ENCODE data around the gene SPTB.
"Not testable (repeated sequence)": the region's sequence is repeated elsewhere in the genome, so short reads cannot be mapped to it uniquely, and the experiment has no call there.

SPTB gene

DNA sequence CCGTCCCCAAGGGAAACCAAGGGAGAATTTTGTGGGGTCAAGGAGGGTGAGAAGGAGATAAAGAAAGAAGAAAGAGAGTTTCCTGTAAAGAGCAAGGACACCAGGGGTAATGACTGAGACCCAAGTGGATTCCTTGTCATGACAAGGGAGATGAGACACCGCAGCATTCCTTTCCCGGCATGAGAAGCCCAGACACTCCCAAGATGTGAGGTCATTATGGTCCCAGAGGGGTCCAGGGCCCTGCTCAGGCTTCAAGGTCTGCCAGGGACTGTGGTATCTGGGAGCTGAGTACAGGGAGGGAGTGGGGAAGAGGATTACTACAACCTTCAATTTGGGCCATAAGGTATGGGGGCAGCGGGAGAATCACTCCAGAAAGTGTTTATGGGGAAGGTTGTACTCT lies 58.1 kb downstream of the SPTB start:
- DNase-seq (ENCODE audit: low read depth in 2 of 2), result no peak

DNA sequence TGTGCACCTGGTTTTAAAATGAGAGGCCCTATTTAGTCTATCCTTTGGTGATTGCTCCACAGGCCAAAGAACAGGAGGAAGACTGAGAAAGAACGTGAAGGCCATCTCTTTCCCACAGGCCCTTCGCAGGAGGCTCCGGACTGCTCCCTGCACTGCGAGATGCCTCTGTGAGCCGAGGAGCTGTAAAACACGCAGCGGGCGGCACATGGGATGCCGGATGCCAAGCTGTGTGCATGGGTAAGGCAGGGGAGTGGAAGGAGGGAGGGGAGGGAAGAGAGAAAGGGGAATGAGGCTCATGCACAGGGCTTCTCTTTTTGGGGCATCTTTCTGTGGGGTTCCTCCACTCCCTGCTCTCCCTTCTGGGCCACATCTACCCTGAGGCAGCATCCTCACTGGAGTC lies 61.6 kb downstream of the SPTB start:
- DNase-seq (ENCODE audit: low read depth in 2 of 2), result no peak

GRCh38 chr14:64817631-64818030 lies 62.1 kb downstream of the SPTB start:
- no peak for DNase-seq (ENCODE audit: low read depth in 2 of 2)

- no peak for DNase-seq (ENCODE audit: low read depth in 2 of 2)
Observed at GRCh38 chr14:64816221-64816783, 63.4 kb downstream of the SPTB start.

DNA sequence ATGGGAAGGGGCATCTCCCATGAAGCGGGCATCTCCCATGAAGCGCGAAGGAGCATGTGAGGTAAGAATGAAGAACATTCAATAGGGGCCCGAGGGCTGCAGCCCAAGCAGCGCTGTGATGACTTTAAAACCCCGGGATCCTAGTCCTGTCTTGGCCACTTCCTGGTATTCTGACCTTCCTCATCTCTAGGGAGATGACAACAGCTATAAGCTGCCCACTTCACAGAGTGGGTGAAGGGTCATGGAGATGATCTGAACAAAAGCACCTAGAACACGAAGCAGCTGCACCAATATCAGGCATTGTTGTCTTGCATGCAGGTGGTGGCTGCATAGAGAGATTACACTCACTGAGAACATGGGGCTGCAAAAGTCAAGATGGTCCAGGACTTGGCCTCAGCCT lies 64.5 kb downstream of the SPTB start:
- DNase-seq (ENCODE audit: low read depth in 2 of 2), result no peak

- DNase-seq (ENCODE audit: low read depth in 2 of 2), result peak; percentile 11 to 12
Observed at GRCh38 chr14:64812412-64812811, 67.3 kb downstream of the SPTB start.

- DNase-seq (ENCODE audit: low read depth in 2 of 2), result no peak
Observed at GRCh38 chr14:64811676-64812075, 68.0 kb downstream of the SPTB start.

- no peak for DNase-seq (ENCODE audit: low read depth in 2 of 2)
Observed at GRCh38 chr14:64808449-64808848, 71.3 kb downstream of the SPTB start.

DNA sequence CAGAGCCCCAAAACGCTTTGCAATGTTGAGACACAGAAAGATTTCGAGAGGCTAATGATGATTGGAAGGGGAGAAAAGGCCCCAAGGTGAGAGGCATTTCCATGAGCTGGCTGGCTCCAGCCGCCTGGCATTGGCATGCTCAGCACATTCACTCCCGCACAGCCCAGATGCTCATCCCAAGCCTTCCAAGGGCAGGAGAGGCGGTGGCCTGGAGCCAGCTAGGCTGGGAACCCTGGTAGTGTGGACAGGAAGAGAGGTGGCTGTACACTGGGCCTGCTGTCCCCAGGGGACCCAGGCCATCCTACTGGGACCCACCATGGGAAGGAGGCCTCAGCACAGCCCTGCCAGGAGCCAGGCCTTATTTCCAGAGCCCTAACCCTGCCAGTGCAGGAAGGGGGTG lies 72.2 kb downstream of the SPTB start:
- no peak for DNase-seq (ENCODE audit: low read depth in 2 of 2)

DNA sequence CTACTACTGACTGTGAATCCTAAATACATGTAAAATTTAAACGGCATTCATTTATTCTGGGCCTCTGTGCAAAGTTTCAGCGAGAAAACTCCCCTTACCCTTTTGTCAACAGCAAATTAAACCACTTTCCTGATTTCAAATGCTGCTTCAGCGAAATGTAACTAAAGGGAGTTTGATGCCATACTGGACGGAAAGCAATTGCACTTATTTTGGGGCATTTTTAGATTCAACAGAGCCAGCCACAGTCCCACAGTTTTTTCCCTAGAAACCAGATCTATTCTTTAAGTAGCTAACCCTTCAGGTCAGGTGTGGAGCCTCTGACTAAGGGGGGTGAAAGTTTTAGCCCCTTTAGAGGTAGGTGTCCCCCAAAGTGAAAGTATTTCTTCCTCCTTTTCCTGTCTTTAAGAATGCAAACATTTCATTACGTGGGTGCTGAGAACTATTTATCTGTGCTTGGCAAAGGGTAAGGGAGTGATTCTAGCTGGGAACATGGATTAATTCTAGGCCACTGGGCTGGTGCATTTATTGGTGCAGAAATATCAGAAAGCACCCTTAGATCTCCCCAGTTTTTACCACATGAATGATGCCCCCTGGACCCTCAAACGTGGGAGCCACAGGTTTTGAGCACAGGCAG lies 72.7 kb downstream of the SPTB start:
- no peak for DNase-seq (ENCODE audit: low read depth in 2 of 2)

DNA sequence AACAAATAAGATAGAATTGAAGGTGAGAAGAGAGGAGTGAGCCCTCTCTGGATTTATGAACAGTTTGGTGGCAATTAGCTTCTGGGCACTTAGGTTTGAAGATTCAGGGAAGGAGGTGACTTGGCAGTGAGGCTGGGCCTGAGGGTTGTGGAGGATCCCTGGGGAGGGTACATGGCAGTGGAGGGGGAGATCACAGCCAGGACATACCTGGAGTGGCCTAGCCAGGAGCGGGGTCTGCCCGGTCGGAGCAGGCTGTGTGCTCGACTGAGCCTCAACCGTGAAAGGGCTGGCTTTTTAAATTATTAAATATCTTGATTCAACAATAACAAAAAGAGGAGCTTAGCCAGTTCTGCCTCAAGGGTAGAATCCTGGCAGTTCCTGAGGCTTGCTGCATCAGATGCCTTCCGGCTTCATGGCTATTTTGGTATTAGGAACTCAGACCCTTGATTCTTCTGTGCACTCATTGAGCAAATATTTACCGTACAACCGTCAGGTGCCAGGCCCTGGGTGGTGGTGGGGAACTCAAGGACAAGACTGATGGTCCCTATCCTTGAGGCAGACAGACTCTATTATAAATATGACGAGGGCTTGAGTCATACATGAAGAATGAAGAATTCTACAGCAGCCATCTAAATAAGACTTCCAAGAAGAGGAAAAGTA lies 73.4 kb downstream of the SPTB start:
- no peak for DNase-seq (ENCODE audit: low read depth in 2 of 2)

DNA sequence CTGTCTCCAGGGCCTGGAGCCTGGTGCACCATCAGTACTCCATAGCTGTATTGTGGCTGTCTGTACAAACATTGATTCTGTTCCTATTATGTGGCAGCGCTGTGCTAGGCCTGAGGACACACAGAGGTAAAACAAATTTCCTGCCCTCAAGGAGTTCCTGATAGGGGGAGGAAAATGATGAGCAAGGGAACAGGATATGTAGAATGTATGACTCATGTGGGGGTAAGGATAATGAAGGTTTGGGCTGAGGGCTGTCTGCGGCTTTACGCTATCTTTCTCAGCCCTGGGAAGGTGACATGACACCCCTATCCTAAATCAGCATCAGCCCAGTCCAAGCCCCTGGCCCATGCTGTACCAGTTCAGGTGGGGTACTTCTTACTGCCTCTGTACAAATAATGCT lies 74.1 kb downstream of the SPTB start:
- DNase-seq (ENCODE audit: low read depth in 2 of 2), result not testable (repeated sequence)

GRCh38 chr14:64804754-64805260 lies 74.9 kb downstream of the SPTB start:
- DNase-seq (ENCODE audit: low read depth in 2 of 2), result no peak

DNA sequence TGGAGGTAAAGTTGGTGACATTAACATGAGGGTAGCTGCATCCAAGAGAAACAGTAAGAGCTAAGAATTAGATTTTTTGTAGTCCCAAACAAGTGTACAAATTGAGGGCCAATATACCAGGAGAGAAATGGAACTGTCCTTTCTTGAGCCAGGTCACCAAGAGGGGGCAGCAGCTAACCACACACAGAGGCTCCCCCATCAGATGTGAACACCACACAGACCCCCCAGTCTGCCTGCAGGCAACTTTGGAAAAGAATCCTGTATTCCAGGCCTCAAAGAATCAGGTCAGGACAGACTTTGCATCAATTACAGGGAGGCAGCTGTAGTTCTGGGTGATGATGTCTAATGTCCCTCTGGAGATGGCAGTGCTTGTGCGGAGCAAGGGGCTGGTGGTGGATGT lies 77.9 kb downstream of the SPTB start:
- DNase-seq (ENCODE audit: low read depth in 2 of 2), result no peak

DNA sequence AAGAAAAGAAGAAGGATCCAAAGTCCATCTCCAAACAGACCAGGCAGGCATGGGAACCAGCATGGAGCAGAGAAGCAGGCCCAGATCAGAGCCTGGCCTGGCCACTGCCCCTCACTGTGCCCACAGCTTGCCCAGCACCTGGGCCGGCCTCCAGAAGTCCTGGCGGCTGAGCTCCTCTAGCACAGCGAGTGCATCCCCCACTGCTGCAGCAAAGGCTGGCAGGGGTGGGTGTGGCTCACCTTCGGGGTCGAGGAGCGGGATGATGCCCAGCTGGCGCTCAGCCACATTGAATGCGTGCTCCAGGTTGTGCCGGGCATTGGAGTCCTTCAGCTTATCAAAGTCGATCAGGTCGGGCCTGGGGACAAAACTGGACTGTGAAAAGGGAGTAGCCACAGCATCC lies 78.7 kb downstream of the SPTB start:
- no peak for DNase-seq (ENCODE audit: low read depth in 2 of 2)

- peak in 1 of 2 donors; percentile 6 for DNase-seq (ENCODE audit: low read depth in 2 of 2)
Observed at GRCh38 chr14:64800000-64800399, 79.7 kb downstream of the SPTB start.

DNA sequence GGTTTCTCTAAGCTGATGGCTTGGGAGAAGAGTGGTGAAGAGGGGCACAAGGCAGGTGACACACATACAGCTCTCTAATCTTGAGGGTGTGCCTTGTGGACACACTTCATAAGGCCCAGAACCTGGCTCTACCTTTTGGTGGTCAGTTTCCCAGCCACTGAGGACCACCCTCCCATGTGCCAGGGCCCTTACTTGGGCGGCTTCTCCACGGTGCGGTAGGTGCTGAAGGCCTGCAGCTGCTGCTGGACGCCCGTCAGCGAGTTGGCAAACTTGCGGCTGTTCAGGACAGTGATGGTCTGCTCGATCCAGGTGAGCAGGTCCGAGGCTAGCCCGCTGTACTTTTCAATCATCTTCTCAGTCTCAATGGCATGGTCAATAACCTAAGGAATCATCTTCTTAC lies 80.2 kb downstream of the SPTB start:
- no peak for DNase-seq (ENCODE audit: low read depth in 2 of 2)

- DNase-seq (ENCODE audit: low read depth in 2 of 2), result no peak
Observed at GRCh38 chr14:64796369-64796768, 83.3 kb downstream of the SPTB start.

DNA sequence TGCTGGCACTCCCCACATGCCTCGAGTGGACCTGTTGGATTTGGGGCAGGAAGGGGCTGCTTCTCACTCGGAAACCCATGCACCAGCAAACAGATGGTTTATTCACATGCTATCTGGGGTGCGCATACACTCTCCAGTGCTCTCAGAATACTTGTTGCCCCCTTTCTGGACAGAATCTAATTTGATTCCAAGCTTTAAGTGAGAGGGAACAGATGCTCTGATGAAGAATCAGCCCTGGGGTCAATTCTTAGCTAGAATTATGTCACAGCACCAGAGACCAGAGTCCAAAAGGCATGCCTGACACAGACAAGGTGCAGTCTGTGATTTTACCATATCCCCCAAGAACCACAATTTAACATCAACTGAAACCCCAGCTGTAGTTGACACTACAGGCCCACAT lies 83.8 kb downstream of the SPTB start:
- DNase-seq (ENCODE audit: low read depth in 2 of 2), result no peak

- no peak for DNase-seq (ENCODE audit: low read depth in 2 of 2)
Observed at GRCh38 chr14:64795211-64795610, 84.5 kb downstream of the SPTB start.

GRCh38 chr14:64792871-64793560 lies 86.7 kb downstream of the SPTB start:
- no peak for DNase-seq (ENCODE audit: low read depth in 2 of 2)

DNA sequence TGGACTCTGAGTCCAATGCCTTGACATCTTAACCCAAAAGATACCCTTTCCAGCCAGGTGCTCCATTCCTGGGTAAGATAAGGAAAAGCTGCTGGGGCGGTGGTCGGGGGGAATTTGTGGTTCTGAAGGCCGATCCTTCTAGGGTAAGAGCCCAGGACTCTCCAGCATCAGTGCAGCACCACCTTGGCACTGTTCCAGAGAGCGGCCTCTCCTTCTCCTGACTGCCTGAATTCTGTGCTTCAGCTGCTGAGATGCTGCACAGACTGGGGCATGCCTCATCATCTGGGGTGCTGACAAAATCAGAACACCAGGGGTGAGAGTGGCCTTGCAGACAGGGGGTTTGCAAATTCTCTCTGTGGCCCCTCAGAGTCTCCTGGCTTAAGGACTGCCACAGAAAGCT lies 87.5 kb downstream of the SPTB start:
- DNase-seq (ENCODE audit: low read depth in 2 of 2), result no peak

GRCh38 chr14:64790478-64790877 lies 89.2 kb downstream of the SPTB start:
- DNase-seq (ENCODE audit: low read depth in 2 of 2), result no peak

Data from stimulated activated CD4-positive, alpha-beta T cell treated with anti-CD3 and anti-CD28 coated beads, Interleukin-4, amount 100 ng/mL, for 48 hours (primary cell).